ENCODE data around the gene VIPR2. TPM values are rescaled to one million over a fixed set of nuclear protein-coding genes. Genes with fewer than 3 reads are reported as not detected.
"Not testable (repeated sequence)": the region's sequence is repeated elsewhere in the genome, so short reads cannot be mapped to it uniquely, and the experiment has no call there.

VIPR2 gene
- total RNA-seq, 2 experiments from 2014 or later: 0.42 to 0.50 TPM

- intact Hi-C loops (cut with DNase I, micrococcal nuclease): no loop called here
- Mint-ChIP-seq H3K27me3 (peaks cover 4% of the 10 kb centered on the region), H3K4me3 (no peak overlapping the region), H3K27ac (no peak overlapping the region), H3K4me1 (no peaks in the 10 kb centered on the region), H3K36me3 (ENCODE audit: low read depth) (peaks cover 5% of the 10 kb centered on the region), H3K9me3 (ENCODE audit: low read depth) (peaks cover 11% of the 10 kb centered on the region)
- POLR2A ChIA-PET: no interaction called here
- DNase-seq (no peak), ATAC-seq (no peak)
- CTCF ChIA-PET: no interaction called here
Measured at GRCh38 chr7:158985583-158985982, 159.1 kb downstream of the VIPR2 start.

DNA sequence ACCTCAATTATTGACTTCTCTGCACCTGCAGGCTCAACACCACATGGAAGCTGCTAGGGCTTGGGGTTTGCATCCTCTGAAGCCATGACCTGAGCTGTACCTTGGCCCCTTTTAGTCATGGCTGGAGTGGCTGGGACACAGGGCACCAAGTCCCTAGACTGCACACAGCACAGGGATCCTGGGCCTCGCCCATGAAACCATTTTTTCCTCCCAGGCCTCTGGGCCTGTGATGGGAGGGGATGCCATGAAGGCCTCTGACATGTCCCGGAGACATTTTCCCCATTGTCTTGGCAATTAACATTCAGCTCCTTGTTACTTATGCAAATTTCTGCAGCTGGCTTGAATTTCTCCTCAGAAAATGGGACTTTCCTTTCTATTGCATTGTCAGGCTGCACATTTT, 160.7 kb downstream of the VIPR2 start:
- POLR2A ChIA-PET; DNase-seq; H3K4me1 Mint-ChIP-seq; CTCF ChIA-PET; H3K4me3 Mint-ChIP-seq; H3K36me3 Mint-ChIP-seq (ENCODE audit: low read depth); H3K27ac Mint-ChIP-seq; H3K27me3 Mint-ChIP-seq; intact Hi-C loops (cut with DNase I, micrococcal nuclease); ATAC-seq: not testable (repeated sequence)
- H3K9me3 Mint-ChIP-seq (ENCODE audit: low read depth): peaks cover 13% of the 10 kb centered on the region

DNA sequence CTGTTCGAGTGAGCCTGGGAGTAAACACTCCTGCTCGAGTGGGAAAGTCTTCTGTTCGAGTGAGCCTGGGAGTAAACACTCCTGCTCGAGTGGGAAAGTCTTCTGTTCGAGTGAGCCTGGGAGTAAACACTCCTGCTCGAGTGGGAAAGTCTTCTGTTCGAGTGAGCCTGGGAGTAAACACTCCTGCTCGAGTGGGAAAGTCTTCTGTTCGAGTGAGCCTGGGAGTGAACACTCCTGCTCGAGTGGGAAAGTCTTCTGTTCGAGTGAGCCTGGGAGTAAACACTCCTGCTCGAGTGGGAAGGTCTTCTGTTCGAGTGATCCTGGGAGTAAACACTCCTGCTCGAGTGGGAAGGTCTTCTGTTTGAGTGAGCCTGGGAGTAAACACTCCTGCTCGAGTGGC, 162.6 kb downstream of the VIPR2 start:
- H3K27ac Mint-ChIP-seq; CTCF ChIA-PET; DNase-seq; H3K4me3 Mint-ChIP-seq; intact Hi-C loops (cut with DNase I, micrococcal nuclease); ATAC-seq; H3K36me3 Mint-ChIP-seq (ENCODE audit: low read depth); H3K27me3 Mint-ChIP-seq; POLR2A ChIA-PET; H3K4me1 Mint-ChIP-seq: not testable (repeated sequence)
- H3K9me3 Mint-ChIP-seq (ENCODE audit: low read depth): peaks cover 13% of the 10 kb centered on the region

GRCh38 chr7:158979635-158980351, 164.9 kb downstream of the VIPR2 start:
- DNase-seq (no peak), ATAC-seq (no peak)
- ChIA-PET POLR2A (no interaction called here), CTCF (no interaction called here)
- no peak overlapping the region for H3K4me3 Mint-ChIP-seq
- no peak overlapping the region for H3K27ac Mint-ChIP-seq
- intact Hi-C loops (cut with DNase I, micrococcal nuclease): loop anchor here in 1 of 2 experiments (5.0 to 10.0 kb wide), 2 partner anchors 147 to 485 kb away; no protein-coding TSS in a partner anchor
- peaks cover 8% of the 10 kb centered on the region for H3K36me3 Mint-ChIP-seq (ENCODE audit: low read depth)
- peaks cover 20% of the 10 kb centered on the region for H3K4me1 Mint-ChIP-seq
- peaks cover 13% of the 10 kb centered on the region for H3K9me3 Mint-ChIP-seq (ENCODE audit: low read depth)
- H3K27me3 Mint-ChIP-seq: no peaks in the 10 kb centered on the region

DNA sequence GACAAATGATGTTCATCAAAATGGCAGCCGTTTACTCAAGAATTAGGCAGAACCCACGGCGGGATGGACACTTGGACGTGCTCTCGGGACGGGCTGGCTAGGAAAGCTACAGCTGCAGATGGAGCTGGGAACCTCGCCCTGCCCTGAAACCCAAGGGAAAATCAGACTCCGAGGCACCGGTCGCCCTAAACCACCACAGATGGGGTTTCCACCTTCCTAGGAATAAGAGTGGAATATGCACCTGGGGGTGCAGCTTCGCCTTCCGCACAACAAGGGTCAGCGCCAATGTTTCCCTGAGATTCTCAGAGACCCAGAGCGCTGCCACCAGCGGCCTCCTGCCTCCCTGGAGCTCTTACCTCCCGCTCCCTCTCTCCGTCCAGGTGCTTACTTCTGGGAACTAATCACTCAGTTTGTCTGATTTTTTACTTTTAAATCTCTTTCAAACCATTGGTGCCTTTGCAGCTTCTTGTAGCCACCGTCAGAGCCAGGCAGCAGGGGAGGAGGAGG, 165.6 kb downstream of the VIPR2 start:
- intact Hi-C loops (cut with DNase I, micrococcal nuclease): loop anchor here in 1 of 2 experiments (5.0 to 10.0 kb wide), 2 partner anchors 147 to 484 kb away; no protein-coding TSS in a partner anchor
- POLR2A ChIA-PET: no interaction called here
- Mint-ChIP-seq H3K27ac (no peak overlapping the region), H3K36me3 (ENCODE audit: low read depth) (peaks cover 5% of the 10 kb centered on the region), H3K9me3 (ENCODE audit: low read depth) (peaks cover 7% of the 10 kb centered on the region), H3K27me3 (no peaks in the 10 kb centered on the region), H3K4me3 (no peak overlapping the region), H3K4me1 (peaks cover 20% of the 10 kb centered on the region)
- CTCF ChIA-PET: no interaction called here
- no peak for ATAC-seq
- no peak for DNase-seq

All from activated CD4-positive, alpha-beta T cell treated with anti-CD3 and anti-CD28 coated beads for 36 hours (primary cell).